Measurements from ENCODE around the gene CDC42EP3.

CDC42EP3 gene

GRCh38 chr2:37618326-37618725 lies 53.1 kb downstream of the CDC42EP3 start:
- Histone ChIP-seq H3K4me3 (ENCODE audit: low read length) (no peak overlapping the region), H3K9ac (ENCODE audit: low read length) (no peak overlapping the region), H3K4me1 (ENCODE audit: control insufficient read depth, insufficient read depth, low read length) (peaks cover 22% of the 10 kb centered on the region), H3K27me3 (ENCODE audit: control insufficient read depth, insufficient read depth, low read length) (no peaks in the 10 kb centered on the region), H3K36me3 (ENCODE audit: control insufficient read depth, insufficient read depth, low read length) (no peaks in the 10 kb centered on the region), H3K9me3 (ENCODE audit: control insufficient read depth, low read length) (no peaks in the 10 kb centered on the region)

GRCh38 chr2:37617119-37617892 lies 54.1 kb downstream of the CDC42EP3 start:
- no peaks in the 10 kb centered on the region for H3K27me3 ChIP-seq (ENCODE audit: control insufficient read depth, insufficient read depth, low read length)
- H3K4me3 ChIP-seq (ENCODE audit: low read length): no peak overlapping the region
- no peaks in the 10 kb centered on the region for H3K36me3 ChIP-seq (ENCODE audit: control insufficient read depth, insufficient read depth, low read length)
- no peaks in the 10 kb centered on the region for H3K9me3 ChIP-seq (ENCODE audit: control insufficient read depth, low read length)
- H3K4me1 ChIP-seq (ENCODE audit: control insufficient read depth, insufficient read depth, low read length): peaks cover 22% of the 10 kb centered on the region
- no peak overlapping the region for H3K9ac ChIP-seq (ENCODE audit: low read length)

GRCh38 chr2:37616677-37617005 lies 54.8 kb downstream of the CDC42EP3 start:
- H3K27me3 ChIP-seq (ENCODE audit: control insufficient read depth, insufficient read depth, low read length): no peaks in the 10 kb centered on the region
- H3K9me3 ChIP-seq (ENCODE audit: control insufficient read depth, low read length): no peaks in the 10 kb centered on the region
- no peak overlapping the region for H3K4me3 ChIP-seq (ENCODE audit: low read length)
- no peaks in the 10 kb centered on the region for H3K36me3 ChIP-seq (ENCODE audit: control insufficient read depth, insufficient read depth, low read length)
- H3K4me1 ChIP-seq (ENCODE audit: control insufficient read depth, insufficient read depth, low read length): peaks cover 22% of the 10 kb centered on the region
- no peak overlapping the region for H3K9ac ChIP-seq (ENCODE audit: low read length)

GRCh38 chr2:37615804-37616676 lies 55.4 kb downstream of the CDC42EP3 start:
- Histone ChIP-seq H3K27me3 (ENCODE audit: control insufficient read depth, insufficient read depth, low read length) (no peaks in the 10 kb centered on the region), H3K9ac (ENCODE audit: low read length) (no peak overlapping the region), H3K4me3 (ENCODE audit: low read length) (no peak overlapping the region), H3K36me3 (ENCODE audit: control insufficient read depth, insufficient read depth, low read length) (no peaks in the 10 kb centered on the region), H3K9me3 (ENCODE audit: control insufficient read depth, low read length) (no peaks in the 10 kb centered on the region), H3K4me1 (ENCODE audit: control insufficient read depth, insufficient read depth, low read length) (peaks cover 22% of the 10 kb centered on the region)

GRCh38 chr2:37614061-37614738 lies 57.2 kb downstream of the CDC42EP3 start:
- Histone ChIP-seq H3K27me3 (ENCODE audit: control insufficient read depth, insufficient read depth, low read length) (no peaks in the 10 kb centered on the region), H3K9me3 (ENCODE audit: control insufficient read depth, low read length) (no peaks in the 10 kb centered on the region), H3K4me1 (ENCODE audit: control insufficient read depth, insufficient read depth, low read length) (peaks cover 22% of the 10 kb centered on the region), H3K36me3 (ENCODE audit: control insufficient read depth, insufficient read depth, low read length) (no peaks in the 10 kb centered on the region), H3K9ac (ENCODE audit: low read length) (no peak overlapping the region), H3K4me3 (ENCODE audit: low read length) (no peak overlapping the region)

GRCh38 chr2:37612382-37612781 lies 59.1 kb downstream of the CDC42EP3 start:
- Histone ChIP-seq H3K4me1 (ENCODE audit: control insufficient read depth, insufficient read depth, low read length) (peaks cover 15% of the 10 kb centered on the region), H3K9ac (ENCODE audit: low read length) (no peak overlapping the region), H3K9me3 (ENCODE audit: control insufficient read depth, low read length) (no peaks in the 10 kb centered on the region), H3K36me3 (ENCODE audit: control insufficient read depth, insufficient read depth, low read length) (no peaks in the 10 kb centered on the region), H3K27me3 (ENCODE audit: control insufficient read depth, insufficient read depth, low read length) (no peaks in the 10 kb centered on the region), H3K4me3 (ENCODE audit: low read length) (no peak overlapping the region)

GRCh38 chr2:37610638-37611289 lies 60.7 kb downstream of the CDC42EP3 start:
- Histone ChIP-seq H3K27me3 (ENCODE audit: control insufficient read depth, insufficient read depth, low read length) (no peaks in the 10 kb centered on the region), H3K9me3 (ENCODE audit: control insufficient read depth, low read length) (no peaks in the 10 kb centered on the region), H3K9ac (ENCODE audit: low read length) (no peak overlapping the region), H3K36me3 (ENCODE audit: control insufficient read depth, insufficient read depth, low read length) (no peaks in the 10 kb centered on the region), H3K4me3 (ENCODE audit: low read length) (no peak overlapping the region), H3K4me1 (ENCODE audit: control insufficient read depth, insufficient read depth, low read length) (no peaks in the 10 kb centered on the region)

- Histone ChIP-seq H3K4me3 (ENCODE audit: low read length) (no peak overlapping the region), H3K4me1 (ENCODE audit: control insufficient read depth, insufficient read depth, low read length) (no peaks in the 10 kb centered on the region), H3K9me3 (ENCODE audit: control insufficient read depth, low read length) (no peaks in the 10 kb centered on the region), H3K27me3 (ENCODE audit: control insufficient read depth, insufficient read depth, low read length) (no peaks in the 10 kb centered on the region), H3K36me3 (ENCODE audit: control insufficient read depth, insufficient read depth, low read length) (no peaks in the 10 kb centered on the region), H3K9ac (ENCODE audit: low read length) (no peak overlapping the region)
Measured at GRCh38 chr2:37609782-37610181, 61.7 kb downstream of the CDC42EP3 start.

- no peaks in the 10 kb centered on the region for H3K4me1 ChIP-seq (ENCODE audit: control insufficient read depth, insufficient read depth, low read length)
- no peaks in the 10 kb centered on the region for H3K27me3 ChIP-seq (ENCODE audit: control insufficient read depth, insufficient read depth, low read length)
Measured at GRCh38 chr2:37604716-37605115, 66.7 kb downstream of the CDC42EP3 start.

GRCh38 chr2:37602702-37603101 lies 68.7 kb downstream of the CDC42EP3 start:
- H3K27me3 ChIP-seq (ENCODE audit: control insufficient read depth, insufficient read depth, low read length): no peaks in the 10 kb centered on the region
- no peaks in the 10 kb centered on the region for H3K4me1 ChIP-seq (ENCODE audit: control insufficient read depth, insufficient read depth, low read length)
- H3K36me3 ChIP-seq (ENCODE audit: control insufficient read depth, insufficient read depth, low read length): no peaks in the 10 kb centered on the region
- H3K9ac ChIP-seq (ENCODE audit: low read length): no peak overlapping the region
- no peak overlapping the region for H3K4me3 ChIP-seq (ENCODE audit: low read length)
- no peaks in the 10 kb centered on the region for H3K9me3 ChIP-seq (ENCODE audit: control insufficient read depth, low read length)

More at GRCh38 chr2:37604716-37605115, 66.7 kb downstream of the CDC42EP3 start:
- Histone ChIP-seq H3K36me3 (ENCODE audit: control insufficient read depth, insufficient read depth, low read length) (no peaks in the 10 kb centered on the region), H3K9me3 (ENCODE audit: control insufficient read depth, low read length) (no peaks in the 10 kb centered on the region), H3K9ac (ENCODE audit: low read length) (no peak overlapping the region), H3K4me3 (ENCODE audit: low read length) (no peak overlapping the region)

- Histone ChIP-seq H3K36me3 (ENCODE audit: control insufficient read depth, insufficient read depth, low read length) (no peaks in the 10 kb centered on the region), H3K4me3 (ENCODE audit: low read length) (no peak overlapping the region), H3K27me3 (ENCODE audit: control insufficient read depth, insufficient read depth, low read length) (no peaks in the 10 kb centered on the region), H3K9me3 (ENCODE audit: control insufficient read depth, low read length) (no peaks in the 10 kb centered on the region), H3K4me1 (ENCODE audit: control insufficient read depth, insufficient read depth, low read length) (no peaks in the 10 kb centered on the region), H3K9ac (ENCODE audit: low read length) (no peak overlapping the region)
Measured at GRCh38 chr2:37602040-37602439, 69.4 kb downstream of the CDC42EP3 start.
